H1 (cell line): Measurements from ENCODE around the gene TSG101. TPM values are rescaled to one million over a fixed set of nuclear protein-coding genes. Genes with fewer than 3 reads are reported as not detected.

Experiments
- CREB1 ChIP-seq: IDR thresholded peaks from 2 replicates; pipeline ENCODE4 v1.6.1; 2012; ENCODE audit warnings: inconsistent platforms
- CTCF ChIP-seq, 3 experiments: IDR thresholded peaks; 1 replicate in 2 of 3; 2 replicates in 1 of 3; pipeline versions ENCODE4 v1.5.1 to v1.6.1; 2011; ENCODE audit warnings: low read length in 3 of 3, mild to moderate bottlenecking in 3 of 3, inconsistent platforms in 2 of 3, low read depth in 1 of 3, moderate library complexity in 1 of 3; ENCODE audit not compliant: insufficient read depth in 1 of 3; ENCODE audit errors: control extremely low read depth in 1 of 3
- E2F6 ChIP-seq: IDR thresholded peaks from 2 replicates; pipeline ENCODE4 v1.6.1; 2012; ENCODE audit warnings: inconsistent platforms
- EGR1 ChIP-seq: IDR thresholded peaks from 2 replicates; pipeline ENCODE4 v1.6.1; 2011; ENCODE audit warnings: low read depth, low read length, borderline replicate concordance
- RNF2 ChIP-seq: fragments of 200-900, 300-1000 bp; sonication (generic); IDR thresholded peaks from 2 replicates; pipeline ENCODE4 v1.7.1; 2016; ENCODE audit warnings: borderline replicate concordance, low read depth, mild to moderate bottlenecking, antibody characterized with exemption, low read length; ENCODE audit not compliant: poor library complexity, severe bottlenecking; ENCODE audit errors: missing control alignments
- polyA plus RNA-seq, 7 experiments: library from polyadenylated mRNA; depleted of rRNA in 3 of 7; stranded (reverse) in 5 of 7; unstranded in 2 of 7; fragments of >200 nt in 5 of 7; fragments of 200-250 nt in 2 of 7; gene quantifications; 1 replicate in 5 of 7; 2 replicates in 1 of 7; 4 replicates in 1 of 7; pipeline versions ENCODE4 v1.2.1 to v1.2.3, GENCODE V29; 2011 to 2013; ENCODE audit warnings: missing spikeins in 2 of 7, mixed read lengths in 2 of 7
- total RNA-seq: library from RNA; stranded (reverse); fragmentation: NEBNext Ultra II Directional; extraction: Animal tissue kit (Norgen Biotek cat#: 25700); gene quantifications from 2 replicates; pipeline ENCODE4 v1.2.1, GENCODE V29; 2021

Gene TSG101
- total and polyA plus RNA-seq, 2 of the 8 experiments (the other 6 are each of a cell fraction or from before 2014, with no cell fraction given) = 50.8 to 151 TPM

- TF ChIP-seq RNF2 = no peak
- TF ChIP-seq EGR1 = peak; percentile 15; the same call in 1 of the 2 replicates
- no peak for TF ChIP-seq E2F6
- TF ChIP-seq CTCF (IDR thresholded peaks at IDR 0.05; ENCODE audit: control extremely low read depth in 1 of 3, insufficient read depth in 1 of 3, low read depth in 1 of 3, low read length in 3 of 3) = no peak
- TF ChIP-seq CREB1 = peak; percentile 92
- TF ChIP-seq, all 59 proteins: peak for 18
These were observed at the start of gene TSG101 (continued) for GRCh38 chr11:18526521-18527296.
